ENCODE data around the gene CCDC8.
"Not testable (repeated sequence)": the region's sequence is repeated elsewhere in the genome, so short reads cannot be mapped to it uniquely, and the experiment has no call there.

Gene CCDC8

DNA sequence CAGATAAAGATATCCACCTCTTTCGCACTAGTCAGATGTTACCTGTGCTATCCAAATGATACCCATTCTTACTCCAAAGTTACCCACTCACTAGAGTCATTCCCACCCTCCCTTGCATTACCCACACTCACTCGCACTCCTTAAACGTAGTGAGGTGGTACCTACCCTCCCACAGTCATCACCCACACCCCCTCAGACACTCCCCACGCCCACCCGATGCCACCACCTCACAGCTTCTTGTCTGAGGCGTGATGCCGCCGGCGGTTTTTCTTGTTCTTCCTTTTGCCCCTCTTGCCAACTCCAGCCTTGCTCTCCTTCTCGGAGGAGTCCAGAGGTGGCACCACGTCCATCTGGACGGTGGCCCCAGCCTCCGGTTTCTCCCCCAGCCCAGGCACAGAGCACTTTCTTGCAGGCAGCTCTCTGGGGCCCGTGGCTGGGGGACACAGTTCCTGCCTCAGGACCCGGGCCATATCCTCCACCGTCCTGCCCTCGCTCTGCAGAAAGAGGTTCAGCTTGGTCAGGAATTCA is 14.2 kb upstream of the CCDC8 start:
- DNase-seq = no peak

DNA sequence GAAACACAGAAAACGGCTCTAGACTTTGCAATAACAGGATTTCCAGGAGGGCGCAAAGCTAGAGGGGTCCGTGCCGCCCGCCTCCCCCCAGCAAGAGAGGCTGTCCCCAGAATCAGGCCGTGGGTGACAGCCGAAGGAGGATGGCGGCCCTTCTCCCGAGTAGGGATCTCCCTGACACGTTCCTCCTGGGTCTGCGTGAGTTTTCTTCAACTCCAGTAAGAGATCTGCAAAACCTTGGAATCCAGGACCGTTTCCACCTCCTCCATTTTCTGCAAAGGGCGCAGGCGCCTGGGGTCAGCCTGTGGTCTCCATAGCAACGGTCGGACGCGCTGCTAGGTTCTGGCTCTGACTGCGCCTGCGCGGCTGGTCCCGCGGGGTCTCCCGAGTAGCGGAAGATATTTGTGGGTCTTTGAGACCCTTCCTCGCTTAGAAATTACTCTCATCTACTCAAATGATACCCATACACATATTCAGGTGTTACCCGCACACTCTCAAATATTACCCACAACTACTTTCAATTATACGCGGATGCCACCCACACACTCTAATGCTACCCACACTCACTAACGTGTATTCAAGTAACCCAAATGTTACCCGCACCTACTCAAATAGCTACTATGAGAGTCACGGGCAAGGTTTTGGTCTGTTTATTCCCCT is 13.3 kb upstream of the CCDC8 start:
- no peak for DNase-seq

DNA sequence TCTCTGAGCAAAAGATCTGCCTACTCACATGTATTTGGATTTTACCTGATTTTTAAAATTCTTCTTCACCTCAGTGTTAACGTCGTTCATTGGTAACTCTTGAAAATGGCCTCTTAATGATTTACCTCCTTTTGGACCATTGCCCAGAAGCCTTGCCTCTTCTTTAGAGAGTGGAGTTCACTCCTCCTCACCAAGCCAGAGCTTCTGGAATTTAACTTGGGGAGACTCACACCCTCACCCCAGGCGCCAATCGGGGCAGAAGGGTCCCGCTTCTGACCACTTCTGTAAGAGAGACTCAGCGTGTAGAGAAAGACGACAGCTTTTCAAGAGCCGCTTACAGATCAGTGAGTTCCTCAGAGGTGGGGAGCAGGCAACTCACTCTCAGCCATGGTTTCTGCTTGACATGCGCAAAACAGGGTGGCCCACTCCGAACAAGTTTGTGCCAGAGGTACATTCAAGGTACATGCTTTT is 12.7 kb upstream of the CCDC8 start:
- DNase-seq = no peak

DNA sequence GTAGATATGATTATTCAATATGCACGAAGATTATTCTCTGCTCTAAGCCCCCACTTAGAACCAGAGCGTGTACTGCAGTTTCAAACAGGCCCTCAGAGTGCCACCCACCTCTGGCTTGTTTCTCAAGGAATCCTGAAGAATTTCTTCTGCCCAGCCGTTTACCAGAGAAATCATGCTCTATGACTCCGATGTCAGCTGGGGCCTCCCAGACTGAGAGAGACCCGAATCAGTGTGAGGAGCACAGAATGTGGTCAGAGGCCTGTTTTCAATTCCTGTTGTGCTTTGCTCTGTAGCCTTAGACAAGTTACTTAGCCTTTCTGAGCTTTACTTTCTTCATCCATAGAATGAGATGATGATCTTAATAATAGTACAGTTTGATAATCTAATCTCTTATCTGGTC is 9.8 kb upstream of the CCDC8 start:
- no peak for DNase-seq

DNA sequence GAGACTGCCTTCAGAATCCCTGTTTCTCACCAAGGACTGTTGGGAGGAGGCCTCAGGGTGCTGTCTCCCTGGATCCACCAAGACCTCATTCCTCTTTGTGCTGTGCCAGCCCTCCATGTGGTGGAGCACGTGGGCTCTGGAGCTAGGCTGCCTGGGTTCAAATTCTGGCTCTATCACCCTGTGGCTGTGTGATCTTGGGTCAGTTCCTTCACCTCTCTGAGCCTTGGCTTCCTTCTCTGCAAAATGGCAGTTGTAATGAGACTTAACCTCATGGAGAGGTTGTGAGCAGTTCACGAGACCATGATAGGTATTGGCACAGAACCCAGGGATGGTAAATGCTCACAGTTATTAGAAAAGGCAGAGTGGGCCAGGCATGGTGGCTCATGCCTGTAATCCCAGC is 9.0 kb upstream of the CCDC8 start:
- no peak for DNase-seq

- no peak for DNase-seq
Observed at GRCh38 chr19:46420056-46420455, 6.7 kb upstream of the CCDC8 start.

GRCh38 chr19:46415804-46416709 is 2.7 kb upstream of the CCDC8 start:
- DNase-seq = not testable (repeated sequence)

DNA sequence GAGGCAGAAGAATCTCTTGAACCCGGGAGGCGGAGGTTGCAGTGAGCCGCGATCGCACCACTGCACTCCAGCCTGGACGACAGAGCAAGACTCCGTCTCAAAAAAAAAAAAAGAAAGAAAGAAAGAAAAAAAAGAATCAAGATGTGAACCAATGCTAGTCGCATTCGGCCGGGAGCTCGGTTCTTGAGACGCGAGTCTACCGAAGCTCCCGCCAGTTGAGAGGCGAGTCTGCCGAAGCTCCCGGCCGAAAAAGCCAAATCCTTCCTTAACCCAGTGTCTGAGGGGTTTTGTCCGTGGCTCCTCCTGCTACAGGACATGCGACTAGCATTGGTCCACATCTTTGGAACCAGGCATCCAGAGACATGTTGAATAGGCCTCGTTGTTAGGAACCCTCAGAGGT is 1.5 kb upstream of the CCDC8 start:
- DNase-seq = not testable (repeated sequence)

- no peak for DNase-seq
Observed at GRCh38 chr19:46412650-46413261, 608 bp downstream of the CCDC8 start.

GRCh38 chr19:46411925-46412649 is 1.3 kb downstream of the CCDC8 start:
- DNase-seq = no peak

- no peak for DNase-seq
Observed at GRCh38 chr19:46411088-46411924, 2.1 kb downstream of the CCDC8 start.

GRCh38 chr19:46410205-46411087 is 2.9 kb downstream of the CCDC8 start:
- DNase-seq = no peak

GRCh38 chr19:46409191-46409590 is 4.2 kb downstream of the CCDC8 start:
- no peak for DNase-seq

DNA sequence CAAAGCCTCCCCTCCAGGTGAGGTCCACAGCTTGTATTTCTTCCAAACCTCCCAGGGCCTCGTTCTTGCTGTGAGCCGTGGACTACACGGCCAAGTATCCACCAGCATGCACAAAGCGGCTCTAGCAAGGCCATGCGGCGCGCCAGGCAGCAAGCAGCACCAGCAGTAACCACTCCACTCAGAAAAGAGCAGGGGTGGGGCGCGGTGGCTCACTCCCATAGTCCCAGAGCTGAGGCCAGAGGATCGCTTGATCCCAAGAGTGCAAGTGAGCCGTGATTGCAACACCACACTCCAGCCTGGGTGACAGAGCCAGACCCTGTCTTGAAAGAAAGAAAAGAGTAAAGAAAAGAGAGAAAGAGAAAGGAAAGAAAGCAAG is 4.7 kb downstream of the CCDC8 start:
- DNase-seq = no peak

- no peak for DNase-seq
Observed at GRCh38 chr19:46407856-46408663, 5.3 kb downstream of the CCDC8 start.

- DNase-seq = no peak
Observed at GRCh38 chr19:46406976-46407375, 6.4 kb downstream of the CCDC8 start.

DNA sequence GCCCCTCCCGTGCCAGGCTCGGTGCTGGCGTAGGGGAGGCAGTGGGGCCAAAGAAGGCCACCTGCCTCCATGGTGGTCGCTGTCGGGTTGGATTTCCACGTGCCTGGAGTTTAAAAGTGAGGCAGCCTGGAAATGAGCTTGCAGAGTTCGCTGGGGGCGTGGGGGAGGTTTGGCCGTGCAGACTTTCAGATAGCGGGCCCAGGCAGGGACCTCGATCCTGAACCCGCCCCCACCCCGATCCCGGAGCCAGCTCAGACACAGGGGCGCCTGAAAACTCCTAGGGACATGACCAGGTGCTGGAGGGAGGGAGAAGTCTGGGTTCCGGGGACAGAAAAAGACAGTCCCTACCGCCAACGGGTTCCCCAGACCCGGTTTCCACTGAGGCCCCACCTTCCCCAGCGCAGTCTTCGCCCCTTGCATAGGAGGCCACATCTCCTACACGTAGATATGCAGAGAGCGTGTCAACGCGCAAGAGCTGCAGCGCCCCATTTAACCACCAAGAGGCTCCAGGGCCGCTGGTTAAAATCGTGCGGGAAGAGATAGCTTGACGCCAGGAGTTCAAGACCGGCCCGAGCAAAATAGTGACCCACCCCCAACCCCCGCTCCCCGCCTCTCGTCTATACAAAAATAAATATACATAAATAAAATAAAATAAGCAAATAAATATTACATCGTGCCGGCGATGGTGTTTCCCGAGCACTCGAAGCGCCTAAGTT is 8.5 kb downstream of the CCDC8 start:
- no peak for DNase-seq

DNA sequence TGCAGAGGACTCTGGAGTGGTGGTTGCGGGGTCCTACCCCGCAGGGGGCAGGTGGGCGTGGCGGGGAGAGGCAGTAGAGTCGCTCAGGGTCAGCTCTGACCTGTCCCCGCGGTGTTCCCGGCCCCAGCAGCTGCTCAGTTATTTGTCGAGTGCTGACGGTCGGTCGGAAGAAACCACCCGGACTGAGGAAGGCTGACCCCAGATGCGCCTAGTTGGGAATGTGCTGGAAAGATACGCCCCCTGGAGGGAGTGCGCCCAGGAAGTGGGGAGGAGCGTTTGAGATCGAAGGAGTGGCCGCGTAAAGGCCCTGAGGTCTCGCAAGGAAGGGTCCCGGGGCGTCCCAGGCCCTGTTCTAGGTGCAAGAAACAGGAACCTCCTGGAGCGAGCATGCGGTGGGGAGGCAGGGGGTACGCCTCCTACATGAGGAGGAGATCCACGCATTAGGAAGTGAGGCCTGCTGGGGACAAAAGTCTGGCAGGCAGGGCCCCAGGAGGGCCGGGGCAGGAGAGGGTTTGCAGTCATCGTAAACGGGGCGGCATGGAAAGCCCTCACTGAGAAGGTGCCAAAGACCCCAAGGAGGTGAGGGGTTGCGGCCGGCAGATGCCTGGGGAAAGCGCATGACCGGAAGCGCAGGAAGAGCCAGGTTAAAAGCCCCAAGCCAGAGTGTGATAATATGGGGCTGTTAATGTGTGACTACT is 9.2 kb downstream of the CCDC8 start:
- DNase-seq = no peak

- no peak for DNase-seq
Observed at GRCh38 chr19:46402725-46403124, 10.6 kb downstream of the CCDC8 start.
